ENCODE measurements around the gene TENM3.

TENM3 gene

GRCh38 chr4:182404376-182404775 lies 161.2 kb downstream of the TENM3 start:
- no peak for DNase-seq (ENCODE audit: low read depth)

DNA sequence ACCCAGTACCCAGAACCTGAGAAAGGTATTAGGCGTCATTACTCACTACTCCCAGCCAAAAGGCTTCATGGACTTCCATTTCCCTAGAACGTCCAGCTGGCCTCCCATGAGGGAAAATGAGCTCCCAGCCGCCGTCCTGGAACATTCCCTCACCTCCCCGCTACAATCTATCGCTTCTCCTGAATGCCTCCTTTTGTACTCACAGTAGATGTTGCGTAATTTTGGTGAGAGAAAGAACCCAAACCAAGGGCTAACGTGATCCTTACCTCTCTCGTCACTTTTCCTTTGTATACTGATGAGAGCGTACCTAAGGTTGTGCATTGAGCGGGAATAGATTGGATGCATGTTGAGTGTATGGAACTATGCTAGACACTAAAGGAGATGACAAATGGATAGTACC lies 161.9 kb downstream of the TENM3 start:
- DNase-seq (ENCODE audit: low read depth), result no peak

DNA sequence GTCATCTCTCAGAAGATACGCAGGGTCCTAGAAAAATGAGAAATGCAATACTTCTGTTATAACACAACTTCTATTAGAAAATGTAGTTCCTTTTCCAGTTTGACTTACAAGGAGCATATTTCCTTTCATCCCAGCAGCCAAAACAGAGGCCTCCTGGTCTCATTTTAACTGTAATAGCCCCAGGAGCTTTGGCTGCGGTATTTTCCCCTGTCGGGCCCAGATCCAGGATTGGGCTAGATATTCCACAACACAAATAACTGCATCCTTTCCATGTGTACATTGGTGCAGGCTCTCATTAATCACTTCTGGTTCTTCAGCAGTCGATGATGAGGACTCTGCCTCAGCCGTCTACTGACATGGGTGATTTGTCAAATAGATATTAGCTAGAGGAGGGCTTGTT lies 166.1 kb downstream of the TENM3 start:
- DNase-seq (ENCODE audit: low read depth), result no peak

DNA sequence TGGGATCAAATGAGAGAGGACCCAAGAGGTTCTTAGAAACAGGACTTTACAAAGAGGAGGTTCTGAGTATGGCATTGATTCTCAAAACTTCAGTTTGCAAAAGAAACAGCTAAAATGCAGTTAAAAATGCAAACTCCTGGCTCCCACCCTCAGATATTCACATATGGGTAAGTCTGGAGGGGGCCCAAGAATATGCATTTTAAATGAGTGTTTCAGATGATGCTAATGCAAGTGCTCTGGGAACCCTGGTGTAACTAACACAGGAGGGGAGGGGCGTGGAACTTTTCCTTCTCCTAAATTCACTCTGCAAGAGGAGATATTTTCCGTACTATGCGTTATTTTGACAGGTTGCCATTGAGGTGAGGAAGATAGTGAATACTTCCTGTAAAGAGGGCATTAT lies 168.2 kb downstream of the TENM3 start:
- no peak for DNase-seq (ENCODE audit: low read depth)

DNA sequence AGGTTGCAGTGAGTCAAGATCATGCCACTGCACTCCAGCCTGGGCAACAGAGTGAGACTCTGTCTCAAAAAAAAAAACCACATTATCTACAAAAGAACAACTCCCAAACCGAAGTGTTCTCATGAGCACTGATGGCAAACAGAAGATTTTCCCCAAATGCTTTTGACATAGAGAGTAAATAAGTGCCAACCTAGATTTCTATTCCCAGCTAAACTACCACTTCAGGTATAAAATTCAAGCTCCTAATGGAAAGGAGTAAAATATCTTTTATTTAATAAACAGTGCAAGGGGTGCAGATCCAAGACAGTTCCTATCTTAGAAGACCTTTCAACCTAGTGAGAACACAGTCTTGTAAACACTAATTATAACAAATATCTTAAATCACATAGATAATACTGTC lies 170.3 kb downstream of the TENM3 start:
- no peak for DNase-seq (ENCODE audit: low read depth)

- DNase-seq (ENCODE audit: low read depth), result no peak
Measured at GRCh38 chr4:182415116-182415515, 171.9 kb downstream of the TENM3 start.

DNA sequence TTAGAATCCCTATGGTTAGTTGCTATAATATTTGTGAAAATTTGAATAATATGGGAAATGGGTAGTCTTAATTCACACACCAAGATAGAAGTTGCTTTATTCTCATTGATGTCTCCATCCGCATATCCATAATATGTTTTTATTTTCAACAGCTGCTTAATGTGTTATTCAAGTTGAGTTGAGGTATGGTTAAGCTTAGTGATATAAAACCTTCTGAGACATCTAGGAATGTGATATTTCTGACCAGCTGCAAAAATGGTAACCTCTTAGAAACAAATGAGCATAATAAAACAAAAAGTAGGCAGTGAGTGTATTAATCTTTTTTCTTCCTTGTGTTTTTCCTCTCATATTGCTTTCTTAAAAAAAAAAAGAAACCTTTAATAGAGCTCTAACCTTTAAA lies 172.9 kb downstream of the TENM3 start:
- no peak for DNase-seq (ENCODE audit: low read depth)

DNA sequence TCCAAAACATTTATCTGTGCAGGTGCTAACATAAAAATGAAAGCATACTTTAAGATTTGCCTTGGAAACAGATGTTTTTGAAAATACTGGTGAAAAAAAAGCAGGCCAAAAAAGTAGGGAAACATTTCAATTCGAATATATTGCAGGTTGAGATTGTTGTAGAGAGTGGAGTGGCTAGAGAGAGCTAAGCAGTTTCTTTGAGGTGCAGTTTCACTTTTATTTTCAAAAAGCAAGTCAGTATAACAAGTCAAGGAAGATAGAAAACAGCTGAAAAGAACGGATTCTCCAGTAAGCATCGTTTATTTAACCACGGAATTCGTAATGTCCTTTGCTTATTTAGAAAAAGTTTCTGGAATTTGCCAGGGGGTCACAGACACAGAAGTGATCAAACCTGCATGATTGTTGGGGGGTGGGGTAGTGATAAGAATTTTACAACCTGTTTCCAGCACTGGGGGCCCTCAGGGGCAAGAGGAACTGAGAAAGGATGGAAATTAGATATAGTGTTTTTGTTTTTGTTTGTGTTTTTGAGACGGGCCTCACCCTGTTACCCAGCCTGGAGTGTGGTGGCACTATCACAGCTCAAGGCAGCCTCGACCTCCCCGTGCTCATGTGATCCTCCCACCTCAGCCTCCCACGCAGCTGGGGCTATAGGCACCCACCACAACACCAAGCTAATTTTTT lies 175.0 kb downstream of the TENM3 start:
- DNase-seq (ENCODE audit: low read depth), result no peak

- no peak for DNase-seq (ENCODE audit: low read depth)
Measured at GRCh38 chr4:182420189-182420588, 177.0 kb downstream of the TENM3 start.

GRCh38 chr4:182421753-182422152 lies 178.6 kb downstream of the TENM3 start:
- DNase-seq (ENCODE audit: low read depth), result no peak

DNA sequence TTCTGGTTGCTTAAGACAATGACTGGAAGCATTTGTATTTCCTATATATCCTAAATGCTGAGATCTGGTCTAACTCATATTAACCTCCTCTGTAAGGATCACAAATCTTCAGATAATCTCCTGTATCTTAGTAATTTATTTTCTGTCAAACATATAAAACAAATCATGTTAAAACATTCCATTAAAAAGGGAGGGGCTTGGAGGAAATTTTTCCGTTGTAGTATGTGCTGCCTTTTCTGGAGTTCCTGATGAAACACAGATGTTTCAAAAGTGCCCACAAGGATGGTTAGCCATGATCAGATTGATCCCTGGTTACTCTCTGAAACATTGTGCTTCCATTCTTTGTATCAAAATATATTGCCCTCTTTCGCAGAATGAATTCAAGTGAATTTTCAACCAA lies 182.1 kb downstream of the TENM3 start:
- no peak for DNase-seq (ENCODE audit: low read depth)

DNA sequence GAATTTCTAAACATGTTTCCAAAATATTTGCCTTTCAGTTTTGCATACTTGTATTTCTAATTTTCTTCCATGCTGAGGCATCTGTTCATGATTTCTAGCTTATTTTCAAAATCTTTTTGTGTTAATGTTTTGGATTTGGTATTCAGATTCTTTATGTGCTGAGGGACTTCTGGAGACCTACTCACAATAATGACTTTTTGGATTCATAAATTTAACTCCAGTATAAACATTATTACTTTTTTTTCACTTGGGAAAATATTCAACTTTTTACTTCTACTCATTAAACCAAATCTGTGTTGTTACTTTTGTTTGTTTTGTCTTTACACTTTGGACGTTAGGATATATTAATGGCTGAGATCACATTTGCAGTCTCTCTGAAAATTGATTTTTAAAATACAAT lies 183.7 kb downstream of the TENM3 start:
- no peak for DNase-seq (ENCODE audit: low read depth)

DNA sequence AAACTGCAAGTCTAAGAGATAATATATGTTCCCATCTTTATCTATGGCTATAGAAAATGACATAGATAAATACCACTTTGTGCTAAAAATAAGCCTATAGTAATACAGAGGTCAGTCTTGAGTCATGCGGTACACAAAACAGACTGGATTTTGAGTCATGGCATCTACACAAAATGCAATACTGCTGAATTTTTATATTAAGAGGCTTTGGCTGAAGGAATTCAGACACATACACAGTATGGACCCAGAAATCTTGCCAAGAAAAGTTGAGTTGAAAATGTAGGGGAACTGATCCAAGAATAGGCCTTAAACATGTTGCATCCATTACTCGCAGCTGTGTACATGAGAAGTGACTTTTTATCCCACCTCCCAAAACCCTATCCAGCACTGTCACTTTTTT lies 184.4 kb downstream of the TENM3 start:
- DNase-seq (ENCODE audit: low read depth), result no peak

GRCh38 chr4:182429896-182430295 lies 186.7 kb downstream of the TENM3 start:
- no peak for DNase-seq (ENCODE audit: low read depth)

DNA sequence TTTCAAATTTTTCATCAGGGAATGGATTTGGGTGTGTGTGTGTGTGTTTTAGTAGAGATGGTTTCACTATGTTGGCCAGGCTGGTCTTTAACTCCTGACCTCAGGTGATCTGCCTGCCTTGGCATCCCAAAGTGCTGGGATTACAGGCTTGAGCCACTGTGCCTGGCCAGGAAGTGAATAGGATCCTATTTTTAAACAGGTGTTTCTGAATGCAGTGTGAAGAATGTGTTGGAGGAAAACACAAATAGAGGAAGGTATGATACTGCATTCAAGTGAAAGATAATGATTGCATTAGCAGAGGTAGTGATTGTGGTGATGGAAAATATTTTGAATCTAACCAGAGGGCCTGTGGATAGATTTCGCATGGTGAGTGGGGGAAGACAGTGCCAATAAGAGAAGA lies 189.6 kb downstream of the TENM3 start:
- DNase-seq (ENCODE audit: low read depth), result no peak

GRCh38 chr4:182434720-182435119 lies 191.5 kb downstream of the TENM3 start:
- DNase-seq (ENCODE audit: low read depth), result no peak

- DNase-seq (ENCODE audit: low read depth), result no peak
Measured at GRCh38 chr4:182435401-182435800, 192.2 kb downstream of the TENM3 start.

DNA sequence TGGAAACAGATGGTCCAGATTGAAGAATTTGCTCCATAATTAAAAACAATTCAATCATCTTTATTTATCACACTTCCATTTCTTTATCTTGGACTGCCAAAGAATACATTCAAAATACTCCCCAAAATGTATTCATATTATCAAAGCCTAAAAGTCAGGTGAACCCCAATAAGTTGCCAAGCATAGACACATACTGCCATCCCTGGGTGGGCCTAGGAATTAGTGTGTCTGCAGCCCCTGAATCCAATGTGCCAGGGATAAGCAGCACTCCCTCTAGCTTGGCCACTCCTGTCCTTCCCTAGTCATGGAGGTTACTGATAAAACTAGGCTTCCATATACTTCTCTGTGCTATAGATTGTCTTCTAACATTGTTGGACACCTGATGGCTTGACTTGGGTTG lies 199.9 kb downstream of the TENM3 start:
- DNase-seq (ENCODE audit: low read depth), result no peak

- DNase-seq (ENCODE audit: low read depth), result no peak
Measured at GRCh38 chr4:182447767-182448280, 204.6 kb downstream of the TENM3 start.

DNA sequence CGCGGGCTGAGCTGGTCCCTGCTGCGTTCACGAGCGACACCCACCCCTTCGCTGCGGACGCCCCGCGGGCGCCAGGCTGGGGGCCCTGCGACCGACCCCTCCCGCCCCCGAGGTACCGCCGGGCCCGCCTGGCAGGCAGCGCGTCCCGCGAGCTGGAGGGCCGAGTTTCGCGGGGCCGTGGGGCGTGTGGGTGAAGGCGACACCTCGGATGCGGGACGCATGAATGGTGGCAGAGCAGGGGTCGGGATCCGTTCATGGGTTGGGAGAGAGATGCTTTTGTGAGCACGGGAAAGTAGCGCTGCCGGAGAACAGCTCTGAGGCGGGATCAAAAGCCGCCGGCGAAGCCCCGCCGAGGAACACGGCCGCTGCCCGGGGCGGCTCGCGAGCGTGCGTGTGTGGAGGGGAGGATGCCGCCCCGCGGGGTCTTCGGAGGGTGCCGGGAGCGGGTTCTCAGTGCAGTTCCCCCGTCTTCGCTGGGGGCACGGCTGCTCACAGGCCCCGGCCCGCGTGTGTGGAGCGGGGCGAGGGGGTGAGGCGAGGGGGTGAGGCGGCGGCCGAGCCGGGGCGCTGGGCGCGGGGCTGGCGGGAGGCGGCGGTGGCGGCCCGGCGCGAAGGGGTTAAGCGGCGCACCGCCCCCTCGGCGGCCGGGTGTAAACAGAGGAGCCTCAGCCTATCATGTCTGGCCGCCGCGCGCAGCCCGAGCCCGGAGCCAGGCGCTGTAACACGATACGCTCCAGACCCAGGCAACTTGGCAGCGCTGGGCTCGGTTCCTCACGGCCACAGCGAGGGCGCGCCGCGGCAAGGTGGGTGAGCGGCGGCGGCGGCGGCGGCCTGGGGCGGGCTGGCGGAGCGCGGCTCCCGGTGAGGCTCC lies 205.3 kb downstream of the TENM3 start:
- no peak for DNase-seq (ENCODE audit: low read depth)

GRCh38 chr4:182449186-182449929 lies 206.2 kb downstream of the TENM3 start:
- DNase-seq (ENCODE audit: low read depth), result no peak

DNA sequence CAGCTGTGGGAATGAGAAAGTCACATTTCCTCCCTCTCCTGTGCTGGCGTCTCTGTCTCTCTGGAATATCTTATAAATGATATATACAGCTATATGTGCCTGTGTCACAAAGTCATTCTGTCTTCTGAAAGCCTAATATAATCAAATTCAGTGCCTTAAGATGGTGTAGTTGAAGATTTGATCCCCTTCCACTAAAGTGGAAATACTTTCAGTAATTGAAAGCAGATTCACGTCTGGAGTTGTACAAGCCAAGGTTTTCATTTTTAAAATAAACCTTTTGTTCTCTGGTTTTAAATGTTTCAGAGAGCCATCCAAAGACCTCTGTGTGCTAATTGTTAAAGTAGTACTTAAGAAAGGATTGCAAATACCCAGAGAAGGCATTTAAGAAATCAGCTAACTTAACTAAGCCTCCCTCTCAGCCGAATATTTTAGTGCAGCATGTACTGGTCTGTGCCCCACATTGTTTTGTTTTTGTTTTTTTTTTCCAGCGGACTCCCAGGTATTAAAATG lies 206.8 kb downstream of the TENM3 start:
- no peak for DNase-seq (ENCODE audit: low read depth)

Data from T follicular helper cell (primary cell).